HEK293T (cell line): ENCODE measurements around the gene EPHA7.

ENCODE experiments used
- CTCF ChIA-PET: fragments of 350-600 bp; formaldehyde crosslinking; extraction: SDS; loops from one replicate; lab custom pipeline; 2021; ENCODE audit warnings: antibody characterized with exemption, inconsistent platforms; lab: Yijun Ruan, JAX
- POLR2A ChIA-PET: fragments of 350-600 bp; formaldehyde crosslinking; extraction: SDS; loops from one replicate; lab custom pipeline; 2020; ENCODE audit warnings: antibody characterized with exemption, inconsistent platforms; lab: Yijun Ruan, JAX
- DNase-seq: peaks from one replicate; pipeline ENCODE4 v3.0.0; 2012; ENCODE audit warnings: mixed read lengths; ENCODE audit errors: extremely low spot score
- ARNT ChIP-seq: fragments of 450-650 bp; IDR thresholded peaks from 2 replicates; pipeline ENCODE4 v1.6.1; 2017; ENCODE audit warnings: mild to moderate bottlenecking
- BHLHE40 ChIP-seq: fragments of 450-650 bp; IDR thresholded peaks from 2 replicates; pipeline ENCODE4 v1.6.1; 2016; ENCODE audit warnings: mild to moderate bottlenecking, moderate library complexity, borderline replicate concordance
- CTBP1 ChIP-seq: fragments of 450-650 bp; IDR thresholded peaks from 2 replicates; pipeline ENCODE4 v1.6.1; 2016; ENCODE audit warnings: borderline replicate concordance
- ELF4 ChIP-seq: fragments of 450-650 bp; IDR thresholded peaks from 2 replicates; pipeline ENCODE4 v1.6.1; 2017; ENCODE audit warnings: antibody characterized with exemption
- FOXA1 ChIP-seq: fragments of 450-650 bp; IDR thresholded peaks from 2 replicates; pipeline ENCODE4 v1.6.1; 2016; ENCODE audit warnings: mild to moderate bottlenecking
- FOXK2 ChIP-seq: fragments of 450-650 bp; IDR thresholded peaks from 2 replicates; pipeline ENCODE4 v1.6.1; 2016; ENCODE audit warnings: mild to moderate bottlenecking
- FOXM1 ChIP-seq: fragments of 450-650 bp; IDR thresholded peaks from 2 replicates; pipeline ENCODE4 v1.6.1; 2017; ENCODE audit warnings: mild to moderate bottlenecking, borderline replicate concordance
- HDGF ChIP-seq: fragments of 450-650 bp; IDR thresholded peaks from 2 replicates; pipeline ENCODE4 v1.6.1; 2017; ENCODE audit warnings: antibody characterized with exemption, borderline replicate concordance
- L3MBTL2 ChIP-seq: fragments of 450-650 bp; conservative IDR thresholded peaks from 2 replicates; pipeline ENCODE4 v1.6.1; 2016; ENCODE audit warnings: mild to moderate bottlenecking
- LEF1 ChIP-seq: fragments of 450-650 bp; IDR thresholded peaks from 2 replicates; pipeline ENCODE4 v1.6.1; 2017; ENCODE audit warnings: mild to moderate bottlenecking, borderline replicate concordance
- NFRKB ChIP-seq: fragments of 450-650 bp; IDR thresholded peaks from 2 replicates; pipeline ENCODE4 v1.6.1; 2016; ENCODE audit warnings: mild to moderate bottlenecking, moderate library complexity
- SP1 ChIP-seq: fragments of 450-650 bp; IDR thresholded peaks from 2 replicates; pipeline ENCODE4 v1.6.1; 2017
- SUZ12 ChIP-seq: fragments of 450-650 bp; IDR thresholded peaks from 2 replicates; pipeline ENCODE4 v1.6.1; 2016; ENCODE audit warnings: mild to moderate bottlenecking
- TARDBP ChIP-seq: fragments of 450-650 bp; IDR thresholded peaks from 2 replicates; pipeline ENCODE4 v1.6.1; 2016
- ZNF384 ChIP-seq: fragments of 450-650 bp; IDR thresholded peaks from 2 replicates; pipeline ENCODE4 v1.6.1; 2016
- TF ChIP-seq, protein P1 (sequence below): fragments of 450-650 bp; IDR thresholded peaks from 2 replicates; pipeline ENCODE4 v1.6.1; 2016

Gene EPHA7

DNA sequence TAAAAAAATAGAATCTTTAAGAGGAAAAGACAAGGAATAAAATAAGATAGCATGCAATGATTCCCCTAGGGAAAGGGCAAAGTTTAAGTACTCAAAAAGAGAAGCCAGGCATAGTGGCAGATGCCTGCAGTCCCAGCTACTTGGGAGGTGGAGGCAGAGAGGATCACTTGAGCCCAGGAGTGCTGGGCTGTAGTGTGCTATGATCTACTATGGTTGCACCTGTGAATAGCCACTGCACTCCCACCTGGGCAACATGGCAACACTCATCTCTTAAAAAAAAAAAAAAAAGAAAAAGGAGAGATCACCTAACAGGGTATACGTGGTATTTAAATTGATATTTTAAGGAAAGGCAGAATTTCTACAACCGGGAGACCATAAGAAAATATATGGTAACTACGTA is 16.0 kb downstream of the EPHA7 start:
- no peak for DNase-seq
- ChIA-PET POLR2A (no interaction called here), CTCF (no interaction called here)
- TF ChIP-seq LEF1 (no peak), SUZ12 (no peak), SP1 (no peak), ARNT (no peak), NFRKB (no peak), BHLHE40 (no peak), FOXA1 (no peak), HDGF (no peak), FOXM1 (no peak), FOXK2 (no peak), ZNF384 (no peak), L3MBTL2 (no peak), TARDBP (no peak), CTBP1 (no peak), ELF4 (no peak)
- TF ChIP-seq, protein P1, sequence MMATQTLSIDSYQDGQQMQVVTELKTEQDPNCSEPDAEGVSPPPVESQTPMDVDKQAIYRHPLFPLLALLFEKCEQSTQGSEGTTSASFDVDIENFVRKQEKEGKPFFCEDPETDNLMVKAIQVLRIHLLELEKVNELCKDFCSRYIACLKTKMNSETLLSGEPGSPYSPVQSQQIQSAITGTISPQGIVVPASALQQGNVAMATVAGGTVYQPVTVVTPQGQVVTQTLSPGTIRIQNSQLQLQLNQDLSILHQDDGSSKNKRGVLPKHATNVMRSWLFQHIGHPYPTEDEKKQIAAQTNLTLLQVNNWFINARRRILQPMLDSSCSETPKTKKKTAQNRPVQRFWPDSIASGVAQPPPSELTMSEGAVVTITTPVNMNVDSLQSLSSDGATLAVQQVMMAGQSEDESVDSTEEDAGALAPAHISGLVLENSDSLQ: no peak

DNA sequence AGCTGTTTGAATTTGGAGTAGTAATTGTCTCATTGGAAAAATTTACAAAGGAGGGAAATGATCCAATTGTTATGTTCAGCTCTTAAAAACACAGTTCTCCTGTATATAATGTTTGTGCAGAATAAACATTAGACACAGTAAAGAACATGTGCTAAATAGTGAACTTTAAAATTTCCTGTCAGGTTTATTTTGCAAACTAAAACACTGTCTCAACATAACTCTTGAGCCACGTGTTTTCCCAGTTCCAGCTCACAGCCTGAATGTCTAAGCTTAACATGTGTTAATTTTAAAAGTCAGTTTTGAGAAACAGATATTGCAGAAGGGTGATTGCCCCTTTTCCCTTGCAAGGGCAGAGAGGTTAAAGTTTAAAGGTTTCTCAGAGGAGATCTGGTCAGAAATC is 20.6 kb downstream of the EPHA7 start:
- CTCF ChIA-PET: interaction anchor here (0.6 kb wide), 1 partner anchor 90 kb away, joined by 3 read pairs; no protein-coding TSS in a partner anchor
- TF ChIP-seq SP1: no peak
- TF ChIP-seq, protein P1: no peak
- TF ChIP-seq FOXA1: no peak
- no peak for TF ChIP-seq ARNT
- no peak for TF ChIP-seq TARDBP
- TF ChIP-seq L3MBTL2: peak; percentile 43
- TF ChIP-seq ELF4: no peak
- no peak for TF ChIP-seq CTBP1
- POLR2A ChIA-PET: interaction anchor here (0.9 to 1.4 kb wide), 2 partner anchors 12 to 21 kb away, joined by 3 to 6 read pairs; partner anchors contain the start of gene EPHA7
- DNase-seq: no peak

DNA sequence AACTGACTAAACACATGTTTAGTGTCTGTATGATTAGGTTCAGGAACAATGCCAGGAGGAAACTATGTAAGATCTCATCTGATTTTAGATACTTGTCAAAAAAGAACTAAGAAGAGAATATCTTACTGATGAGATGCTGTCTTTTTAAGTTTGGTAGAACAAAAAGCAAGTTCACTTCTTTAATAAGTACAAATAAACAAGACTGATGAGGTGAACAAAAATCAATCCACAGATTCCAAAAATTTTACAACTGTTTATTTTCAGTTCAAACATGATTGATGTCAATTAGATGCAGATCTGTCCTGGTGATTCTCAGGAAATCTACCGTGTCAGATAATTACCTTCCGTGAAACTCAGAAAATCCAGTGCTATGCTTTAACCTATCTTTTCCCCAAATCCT is 24.9 kb downstream of the EPHA7 start:
- no peak for DNase-seq
- CTCF ChIA-PET: no interaction called here
- POLR2A ChIA-PET: no interaction called here
- TF ChIP-seq, protein P1: peak; percentile 30; the same call in 1 of the 2 replicates
- no peak for TF ChIP-seq LEF1

DNA sequence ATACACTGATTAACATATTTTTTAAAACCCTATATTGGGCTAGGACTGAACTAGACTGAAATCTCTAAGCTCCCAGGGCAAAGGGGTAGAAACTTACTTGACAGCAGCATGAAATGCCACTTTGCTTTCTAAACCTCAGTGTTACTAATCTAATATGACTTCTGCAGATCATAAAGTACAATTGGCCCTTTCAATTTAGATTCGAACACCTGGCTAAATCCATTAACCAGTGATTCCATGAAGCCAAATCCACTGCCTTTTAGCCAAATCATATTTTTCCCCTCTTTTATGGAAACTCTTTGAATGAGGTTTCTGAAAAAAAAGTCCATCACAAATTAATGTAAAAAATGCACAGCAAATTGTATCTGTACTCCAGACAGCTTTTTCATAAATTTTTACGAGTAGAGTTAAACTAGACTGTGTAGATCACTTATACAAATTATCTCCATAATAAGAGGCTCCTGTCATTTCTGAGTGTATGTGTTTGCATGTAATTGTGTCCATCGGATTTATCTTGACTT is 25.7 kb downstream of the EPHA7 start:
- ChIA-PET POLR2A (interaction anchor here (1.0 to 1.2 kb wide), 2 partner anchors 25 to 26 kb away, joined by 3 to 4 read pairs; partner anchors contain the start of gene EPHA7), CTCF (no interaction called here)
- DNase-seq: no peak
- TF ChIP-seq BHLHE40 (no peak), ARNT (no peak)

DNA sequence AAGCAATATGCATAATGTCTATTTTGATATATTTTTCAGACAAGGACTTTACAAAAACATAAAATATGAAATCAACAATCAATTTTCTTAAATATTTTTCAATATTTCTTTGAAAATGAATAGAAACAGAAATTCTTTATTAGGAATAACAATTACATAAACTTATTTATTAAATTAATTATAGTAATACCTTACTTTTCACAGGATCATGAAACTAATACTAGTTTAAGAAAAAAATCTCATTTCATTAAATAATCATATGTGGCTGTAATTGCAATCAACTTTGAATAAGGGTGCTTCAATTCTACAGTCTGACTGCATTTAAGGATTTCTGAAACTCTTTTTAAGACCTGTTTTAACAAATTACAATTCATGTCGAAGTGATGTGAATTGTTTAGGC is 26.6 kb downstream of the EPHA7 start:
- CTCF ChIA-PET: no interaction called here
- TF ChIP-seq FOXM1 (no peak), FOXK2 (no peak), ZNF384 (no peak)
- no peak for DNase-seq
- POLR2A ChIA-PET: interaction anchor here (1.2 kb wide), 1 partner anchor 27 kb away, joined by 4 read pairs; the partner anchor contains the start of gene EPHA7

DNA sequence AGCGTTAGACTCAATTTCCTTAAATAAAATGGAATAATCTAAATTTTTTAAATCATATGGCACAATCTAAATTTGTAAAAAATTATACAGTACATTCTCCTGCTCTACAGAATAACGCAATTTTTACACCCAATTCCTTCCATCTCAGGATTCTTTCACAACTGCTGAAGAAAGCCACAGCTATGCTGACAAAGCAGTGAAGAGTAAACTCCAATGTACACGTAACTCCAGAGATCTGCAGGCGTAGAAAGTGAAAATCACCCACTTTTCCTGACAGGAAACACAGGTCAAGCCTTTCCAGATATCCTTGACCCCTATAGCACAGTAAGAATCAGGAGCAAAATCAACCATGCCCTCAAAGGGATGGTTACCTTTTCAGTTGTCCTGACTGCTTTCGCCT is 27.4 kb downstream of the EPHA7 start:
- ChIA-PET POLR2A (interaction anchor here (1.0 kb wide), 1 partner anchor 27 kb away, joined by 5 read pairs; the partner anchor contains the start of gene EPHA7), CTCF (no interaction called here)
- DNase-seq: no peak
- no peak for TF ChIP-seq BHLHE40
- TF ChIP-seq SP1: no peak
- no peak for TF ChIP-seq FOXK2
- TF ChIP-seq FOXM1: no peak
- TF ChIP-seq ARNT: no peak
- TF ChIP-seq TARDBP: no peak
- no peak for TF ChIP-seq SUZ12
- no peak for TF ChIP-seq L3MBTL2
- TF ChIP-seq ELF4: no peak
- TF ChIP-seq, protein P1: no peak
- TF ChIP-seq HDGF: no peak
- no peak for TF ChIP-seq CTBP1
- no peak for TF ChIP-seq LEF1
- no peak for TF ChIP-seq ZNF384
